Mesenchymal stem cell (in vitro differentiated cells and primary cell): ENCODE data around the gene DRC7.

Source experiments
- DNase-seq: peaks from one replicate; pipeline ENCODE4 v3.0.0-alpha.2; 2013
- H2AFZ ChIP-seq: one replicate; pipeline ENCODE4 v1.6.1; 2013; ENCODE audit warnings: low read depth, mild to moderate bottlenecking, control low read depth, inconsistent platforms, low read length, moderate library complexity
- H2AK5ac ChIP-seq: 2 replicates; pipeline ENCODE4 v1.6.1; 2013; ENCODE audit warnings: low read length, moderate library complexity, mild to moderate bottlenecking, inconsistent platforms; ENCODE audit not compliant: severe bottlenecking
- H2BK120ac ChIP-seq: one replicate; pipeline ENCODE4 v1.6.1; 2013; ENCODE audit warnings: low read depth, mild to moderate bottlenecking, inconsistent platforms, low read length, moderate library complexity
- H2BK12ac ChIP-seq, 2 experiments: one replicate each; pipeline ENCODE4 v1.6.1; 2013; ENCODE audit warnings: inconsistent platforms in 2 of 2, low read length in 2 of 2, mild to moderate bottlenecking in 2 of 2, moderate library complexity in 2 of 2, control low read depth in 1 of 2
- H2BK15ac ChIP-seq: one replicate; pipeline ENCODE4 v1.6.1; 2013; ENCODE audit warnings: mild to moderate bottlenecking, low read depth, inconsistent platforms; ENCODE audit not compliant: poor library complexity, severe bottlenecking
- H2BK5ac ChIP-seq: 2 replicates; pipeline ENCODE4 v1.6.1; 2013; ENCODE audit warnings: low read depth, mild to moderate bottlenecking, low read length, control low read depth, inconsistent platforms; ENCODE audit not compliant: poor library complexity, severe bottlenecking
- H3K14ac ChIP-seq, 2 experiments: one replicate each; pipeline ENCODE4 v1.6.1; 2013; ENCODE audit warnings: inconsistent platforms in 2 of 2, low read length in 2 of 2, control low read depth in 1 of 2, mild to moderate bottlenecking in 1 of 2, moderate library complexity in 1 of 2
- H3K18ac ChIP-seq, 2 experiments: one replicate each; pipeline ENCODE4 v1.6.1; 2013; ENCODE audit warnings: inconsistent platforms in 2 of 2, low read length in 2 of 2, control low read depth in 1 of 2, low read depth in 1 of 2, mild to moderate bottlenecking in 1 of 2
- H3K23ac ChIP-seq, 2 experiments: one replicate each; pipeline ENCODE4 v1.6.1; 2013; ENCODE audit warnings: inconsistent platforms in 2 of 2, low read length in 2 of 2, mild to moderate bottlenecking in 2 of 2, moderate library complexity in 2 of 2, control low read depth in 1 of 2
- H3K27ac ChIP-seq: 2 replicates; pipeline ENCODE4 v1.5.1; 2013; ENCODE audit warnings: mild to moderate bottlenecking, moderate library complexity, low read length, control low read depth, inconsistent platforms; ENCODE audit not compliant: poor library complexity, severe bottlenecking
- H3K27me3 ChIP-seq, 2 experiments: 2 replicates each; pipeline versions ENCODE4 v1.6.1 to v1.7.0; 2013; ENCODE audit warnings: low read length in 2 of 2, mild to moderate bottlenecking in 2 of 2, moderate library complexity in 2 of 2, control low read depth in 1 of 2, inconsistent platforms in 1 of 2; ENCODE audit not compliant: control insufficient read depth in 1 of 2, insufficient read depth in 1 of 2
- H3K36me3 ChIP-seq, 2 experiments: 2 replicates each; pipeline versions ENCODE4 v1.6.1 to v1.7.0; 2013; ENCODE audit warnings: low read length in 2 of 2, control low read depth in 1 of 2, inconsistent platforms in 1 of 2, low read depth in 1 of 2, mild to moderate bottlenecking in 1 of 2; ENCODE audit not compliant: insufficient read depth in 2 of 2, control insufficient read depth in 1 of 2
- H3K4ac ChIP-seq, 2 experiments: one replicate each; pipeline ENCODE4 v1.6.1; 2013; ENCODE audit warnings: inconsistent platforms in 2 of 2, low read length in 2 of 2, mild to moderate bottlenecking in 2 of 2, moderate library complexity in 2 of 2, control low read depth in 1 of 2, low read depth in 1 of 2
- H3K4me1 ChIP-seq: 2 replicates; pipeline ENCODE4 v1.6.1; 2013; ENCODE audit warnings: low read depth, low read length, control low read depth; ENCODE audit not compliant: control insufficient read depth, insufficient read depth
- H3K4me2 ChIP-seq: 2 replicates; pipeline ENCODE4 v1.6.1; 2013; ENCODE audit warnings: low read length, mild to moderate bottlenecking, inconsistent platforms; ENCODE audit not compliant: poor library complexity, severe bottlenecking
- H3K4me3 ChIP-seq, 2 experiments: 2 replicates each; pipeline versions ENCODE4 v1.5.1 to v1.7.0; 2013; ENCODE audit warnings: low read length in 2 of 2, mild to moderate bottlenecking in 2 of 2, control low read depth in 1 of 2, low read depth in 1 of 2; ENCODE audit not compliant: insufficient read depth in 1 of 2
- H3K79me1 ChIP-seq: replicated peaks from 2 replicates; pipeline ENCODE4 v1.6.1; 2013; ENCODE audit warnings: mild to moderate bottlenecking, control low read depth, low read length, inconsistent platforms; ENCODE audit not compliant: poor library complexity, severe bottlenecking
- H3K9ac ChIP-seq: 2 replicates; pipeline ENCODE4 v1.7.0; 2013; ENCODE audit warnings: mild to moderate bottlenecking, low read length, moderate library complexity
- H3K9me3 ChIP-seq: 2 replicates; pipeline ENCODE4 v1.7.0; 2013; ENCODE audit warnings: mild to moderate bottlenecking, low read length; ENCODE audit not compliant: control insufficient read depth
- H4K8ac ChIP-seq: one replicate; pipeline ENCODE4 v1.6.1; 2013; ENCODE audit warnings: inconsistent platforms, mild to moderate bottlenecking, low read length, moderate library complexity
- H4K91ac ChIP-seq: one replicate; pipeline ENCODE4 v1.6.1; 2013; ENCODE audit warnings: mild to moderate bottlenecking, low read length, inconsistent platforms
- WGBS: methylation state at CpG from one replicate; pipeline ENCODE4 v1.1.7; 2013; ENCODE audit warnings: mixed read lengths; 5-methylcytosine and 5-hydroxymethylcytosine counted together

DRC7 gene

DNA sequence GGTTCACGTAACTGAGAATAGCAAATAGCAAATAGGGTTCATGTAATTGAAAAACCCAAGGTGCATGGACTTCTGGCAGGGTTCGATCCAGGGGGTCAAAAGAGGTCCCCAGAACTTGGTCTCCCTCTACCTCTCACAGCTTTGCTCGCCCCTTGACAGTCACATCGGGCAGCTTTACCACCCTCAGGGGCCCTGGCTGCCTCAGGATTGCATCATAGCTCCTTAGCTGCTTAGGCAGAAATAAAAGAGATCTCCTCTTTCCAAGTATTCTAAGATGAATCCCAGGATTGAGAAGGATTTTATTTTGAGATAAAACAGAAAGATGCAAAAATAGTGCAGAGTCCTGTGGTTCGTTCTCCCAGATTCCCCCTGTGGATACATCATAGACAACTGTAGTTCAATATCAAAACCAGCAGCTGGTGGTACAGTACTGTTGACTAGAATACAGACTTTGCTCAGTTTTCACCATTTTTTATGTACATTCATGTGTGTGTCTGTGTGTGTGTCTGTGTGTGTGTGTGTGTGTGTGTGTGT, 13.7 kb upstream of the DRC7 start:
- H3K18ac ChIP-seq = no peak overlapping the region
- no peak overlapping the region for H3K27ac ChIP-seq
- peaks cover 2% of the 10 kb centered on the region for H3K4me1 ChIP-seq
- no peak overlapping the region for H2AFZ ChIP-seq
- no peak overlapping the region for H3K9ac ChIP-seq
- H3K14ac ChIP-seq = no peak overlapping the region
- no peak overlapping the region for H2BK15ac ChIP-seq
- peaks cover 3 to 54% of the 10 kb centered on the region in 2 experiments for H3K27me3 ChIP-seq
- H3K36me3 ChIP-seq = no peaks in the 10 kb centered on the region
- no peak overlapping the region for H2AK5ac ChIP-seq
- H3K9me3 ChIP-seq = no peaks in the 10 kb centered on the region
- DNase-seq = no peak
- 85% methylated on average over 5 of the region's 5 CpGs for WGBS
- no peak overlapping the region for H4K91ac ChIP-seq
- H3K4me3 ChIP-seq = no peak overlapping the region
- H2BK5ac ChIP-seq = no peak overlapping the region
- H2BK120ac ChIP-seq = no peak overlapping the region
- H2BK12ac ChIP-seq = no peak overlapping the region
- no peaks in the 10 kb centered on the region for H3K79me1 ChIP-seq
- no peak overlapping the region for H4K8ac ChIP-seq
- no peak overlapping the region for H3K23ac ChIP-seq
- no peak overlapping the region for H3K4me2 ChIP-seq
- H3K4ac ChIP-seq = no peak overlapping the region

DNA sequence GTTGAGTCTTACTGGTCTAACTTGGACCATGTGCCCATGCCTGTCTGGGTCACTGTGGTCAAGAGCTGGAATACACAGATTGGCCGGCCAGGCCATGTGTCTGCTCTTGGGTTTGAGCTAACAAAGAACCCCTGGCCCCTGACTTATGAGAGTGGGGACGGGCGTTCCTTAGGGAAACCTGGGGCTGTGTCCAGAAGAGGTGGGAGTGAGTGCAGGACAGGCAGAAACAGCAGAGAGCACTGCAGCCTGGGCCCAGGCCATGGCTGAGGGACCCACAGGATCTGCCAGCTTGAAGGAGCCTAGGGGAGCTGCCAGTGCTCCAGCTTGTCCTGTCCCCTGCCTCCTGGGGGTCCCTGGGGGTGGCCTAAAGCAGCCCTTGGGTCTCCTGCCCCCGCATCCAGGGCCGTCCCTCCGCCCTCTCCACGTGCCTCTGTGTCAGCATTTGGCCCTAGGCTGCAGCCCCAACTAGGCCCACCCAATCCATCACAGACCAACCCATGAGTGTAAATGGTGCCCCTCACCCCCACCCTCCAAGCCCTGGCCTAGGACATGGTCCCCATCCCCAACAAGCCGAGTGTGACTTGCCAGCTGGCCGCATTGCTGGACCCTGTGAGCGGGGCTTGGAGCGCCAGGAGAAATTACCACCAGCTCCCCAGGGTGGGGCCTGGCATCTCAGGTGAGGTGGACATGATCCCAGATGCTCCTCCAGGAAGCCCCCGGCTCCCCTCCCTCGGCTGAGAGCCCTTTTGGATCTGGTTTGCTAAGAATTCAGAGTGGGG, 12.5 kb upstream of the DRC7 start:
- Histone ChIP-seq H3K9ac (no peak overlapping the region), H3K4me1 (no peaks in the 10 kb centered on the region), H3K36me3 (no peaks in the 10 kb centered on the region), H3K27ac (no peak overlapping the region), H2AK5ac (no peak overlapping the region), H2BK120ac (no peak overlapping the region), H3K27me3 (peaks cover 11 to 64% of the 10 kb centered on the region in 2 experiments), H2BK5ac (no peak overlapping the region), H2AFZ (no peak overlapping the region), H2BK12ac (no peak overlapping the region), H3K79me1 (no peaks in the 10 kb centered on the region), H3K4ac (no peak overlapping the region), H3K14ac (no peak overlapping the region), H3K18ac (no peak overlapping the region), H4K8ac (no peak overlapping the region), H2BK15ac (no peak overlapping the region), H3K4me3 (no peak overlapping the region), H3K9me3 (no peaks in the 10 kb centered on the region), H3K4me2 (no peak overlapping the region), H3K23ac (no peak overlapping the region), H4K91ac (no peak overlapping the region)
- no peak for DNase-seq
- WGBS = 79% methylated on average over 11 of the region's 13 CpGs

DNA sequence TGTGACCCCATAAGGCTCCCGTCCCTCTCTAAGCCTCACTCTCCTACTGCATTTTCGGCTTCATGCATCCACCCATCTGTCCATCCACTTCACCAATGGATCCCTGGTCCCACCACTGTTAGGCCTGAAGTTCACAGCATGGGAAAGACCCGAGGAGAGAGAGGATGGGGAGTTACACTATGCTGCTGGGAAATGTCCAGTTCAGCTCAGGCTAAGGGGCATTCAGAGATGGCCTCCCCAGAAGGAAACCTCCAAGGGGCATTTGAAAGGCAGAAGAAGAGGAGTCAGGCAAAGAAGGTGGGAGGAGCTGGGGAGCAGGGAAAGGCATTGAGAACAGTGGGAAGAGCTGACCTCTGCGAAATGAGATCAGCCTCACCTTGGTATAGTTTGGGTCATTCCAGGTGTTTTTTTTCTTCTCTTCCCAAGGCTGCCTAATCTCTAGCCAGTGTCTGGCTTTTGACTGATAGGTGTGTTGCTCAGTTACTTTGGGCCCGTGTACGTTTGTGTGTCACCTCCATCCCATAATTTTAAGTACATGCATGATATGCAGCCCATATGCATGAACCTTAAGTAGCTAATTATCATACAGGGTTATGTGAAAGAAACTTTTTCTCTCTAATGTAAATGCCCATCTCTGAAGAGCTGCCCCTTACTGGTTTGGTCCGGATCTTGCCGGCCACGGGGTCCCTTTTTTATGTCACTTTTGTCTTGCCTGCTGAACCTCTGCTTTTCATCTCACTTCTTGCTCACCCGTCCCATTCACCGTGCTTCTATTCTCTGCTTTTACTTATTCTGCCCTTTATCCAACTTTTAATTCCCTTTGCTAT, 11.6 kb upstream of the DRC7 start:
- no peak overlapping the region for H4K8ac ChIP-seq
- no peak overlapping the region for H2AK5ac ChIP-seq
- WGBS = 78% methylated on average over 8 of the region's 11 CpGs

More for the DNA sequence above, 11.6 kb upstream of the DRC7 start:
- no peak overlapping the region for H3K4me3 ChIP-seq
- no peaks in the 10 kb centered on the region for H3K36me3 ChIP-seq
- H3K23ac ChIP-seq = no peak overlapping the region
- no peak overlapping the region for H4K91ac ChIP-seq
- no peaks in the 10 kb centered on the region for H3K4me1 ChIP-seq
- H2BK5ac ChIP-seq = no peak overlapping the region
- H3K4ac ChIP-seq = no peak overlapping the region
- no peaks in the 10 kb centered on the region for H3K9me3 ChIP-seq
- H3K27ac ChIP-seq = no peak overlapping the region
- no peak overlapping the region for H2BK120ac ChIP-seq
- no peak overlapping the region for H3K14ac ChIP-seq
- no peak for DNase-seq
- H3K4me2 ChIP-seq = no peak overlapping the region
- no peak overlapping the region for H3K9ac ChIP-seq
- peaks cover 11 to 65% of the 10 kb centered on the region in 2 experiments for H3K27me3 ChIP-seq
- no peak overlapping the region for H2BK15ac ChIP-seq
- no peak overlapping the region for H2AFZ ChIP-seq
- H3K18ac ChIP-seq = no peak overlapping the region
- H2BK12ac ChIP-seq = no peak overlapping the region
- no peaks in the 10 kb centered on the region for H3K79me1 ChIP-seq
